Small intestine (tissue), 7 donors: ENCODE data around the gene SGIP1. TPM values are rescaled to one million over a fixed set of nuclear protein-coding genes. Genes with fewer than 3 reads are reported as not detected.
"Not testable (repeated sequence)": the region's sequence is repeated elsewhere in the genome, so short reads cannot be mapped to it uniquely, and the experiment has no call there.

ENCODE experiments used
- DNase-seq, 2 donors: peaks; one replicate each; pipeline versions ENCODE4 v3.0.0 to v3.0.0-alpha.2; 2013
- FAIRE-seq: peaks from 2 replicates; lab custom pipeline; 2012; peaks lifted over from hg19 to GRCh38; lab: Jason Lieb, UNC
- H3K27ac ChIP-seq, 3 donors: one replicate each; pipeline ENCODE4 v1.5.1; 2013; ENCODE audit warnings: low read length in 2 of 3, mild to moderate bottlenecking in 2 of 3, control low read depth in 1 of 3, inconsistent platforms in 1 of 3, low read depth in 1 of 3, moderate library complexity in 1 of 3
- H3K27me3 ChIP-seq, 3 donors: one replicate each; pipeline ENCODE4 v1.6.1; 2013; ENCODE audit warnings: low read length in 3 of 3, inconsistent platforms in 1 of 3; ENCODE audit not compliant: control insufficient read depth in 3 of 3, insufficient read depth in 3 of 3
- H3K36me3 ChIP-seq, 3 donors: one replicate each; pipeline ENCODE4 v1.6.1; 2013; ENCODE audit warnings: low read length in 3 of 3, inconsistent platforms in 1 of 3, low read depth in 1 of 3, mild to moderate bottlenecking in 1 of 3, moderate library complexity in 1 of 3; ENCODE audit not compliant: control insufficient read depth in 3 of 3, insufficient read depth in 2 of 3
- H3K4me1 ChIP-seq, 3 donors: one replicate each; pipeline ENCODE4 v1.6.1; 2013; ENCODE audit warnings: low read length in 2 of 3, inconsistent platforms in 1 of 3, low read depth in 1 of 3, mild to moderate bottlenecking in 1 of 3, moderate library complexity in 1 of 3; ENCODE audit not compliant: control insufficient read depth in 3 of 3, insufficient read depth in 2 of 3
- H3K4me3 ChIP-seq, 3 donors: one replicate each; pipeline ENCODE4 v1.5.1; 2013; ENCODE audit warnings: low read length in 3 of 3, control low read depth in 1 of 3, inconsistent platforms in 1 of 3, low read depth in 1 of 3, mild to moderate bottlenecking in 1 of 3, moderate library complexity in 1 of 3
- H3K9me3 ChIP-seq, 2 donors: one replicate each; pipeline ENCODE4 v1.6.1; 2013; ENCODE audit warnings: low read depth in 1 of 2, low read length in 1 of 2; ENCODE audit not compliant: control insufficient read depth in 2 of 2, insufficient read depth in 1 of 2
- WGBS, 3 donors: extraction: QIAGEN DNeasy Blood & Tissue Kit; methylation state at CpG; one replicate each; pipeline ENCODE4 v1.1.7; 2013; 5-methylcytosine and 5-hydroxymethylcytosine counted together
- polyA plus RNA-seq, 4 donors: library from polyadenylated mRNA; stranded (reverse) in 3 of 4; unstranded in 1 of 4; fragments of 200-250 nt in 3 of 4; fragments of 120-200 nt in 1 of 4; gene quantifications; one replicate each; pipeline versions ENCODE4 v1.2.1 to v1.2.3, GENCODE V29; 2013
- donor health status: healthy with polysubstance abuse.
- donor health status: control.
- donor health status: control.
- donor health status: Bipolar disorder and iron deficiency.
- donor health status: healthy.

The SGIP1 gene
- polyA plus RNA-seq, 4 donors: 1.6 to 2.2 TPM; not detected in 2

DNA sequence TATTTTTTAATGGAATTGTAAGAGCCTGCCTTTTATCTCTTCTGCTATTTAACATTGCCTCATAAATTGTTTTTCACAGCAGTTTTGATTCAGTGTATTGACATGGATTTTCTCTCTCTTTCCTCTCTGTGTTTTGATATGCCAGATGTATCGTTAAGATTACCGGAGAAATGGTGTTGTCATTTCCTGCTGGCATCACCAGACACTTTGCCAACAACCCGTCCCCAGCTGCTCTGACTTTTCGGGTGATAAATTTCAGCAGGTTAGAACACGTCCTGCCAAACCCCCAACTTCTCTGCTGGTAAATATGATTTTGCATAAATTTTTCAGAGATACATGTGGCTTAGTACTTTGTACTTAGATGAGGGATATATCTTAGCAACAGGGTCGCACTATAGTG lies 195.2 kb downstream of the SGIP1 start:
- no peak overlapping the region for H3K27ac ChIP-seq
- H3K9me3 ChIP-seq: no peaks in the 10 kb centered on the region
- H3K4me3 ChIP-seq: no peak overlapping the region
- DNase-seq: no peak
- 54 to 66% (median 63%) methylated on average over 6 of the region's 6 CpGs for WGBS, 3 donors
- no peaks in the 10 kb centered on the region for H3K27me3 ChIP-seq
- no peaks in the 10 kb centered on the region for H3K4me1 ChIP-seq
- no peak for FAIRE-seq
- no peaks in the 10 kb centered on the region for H3K36me3 ChIP-seq

DNA sequence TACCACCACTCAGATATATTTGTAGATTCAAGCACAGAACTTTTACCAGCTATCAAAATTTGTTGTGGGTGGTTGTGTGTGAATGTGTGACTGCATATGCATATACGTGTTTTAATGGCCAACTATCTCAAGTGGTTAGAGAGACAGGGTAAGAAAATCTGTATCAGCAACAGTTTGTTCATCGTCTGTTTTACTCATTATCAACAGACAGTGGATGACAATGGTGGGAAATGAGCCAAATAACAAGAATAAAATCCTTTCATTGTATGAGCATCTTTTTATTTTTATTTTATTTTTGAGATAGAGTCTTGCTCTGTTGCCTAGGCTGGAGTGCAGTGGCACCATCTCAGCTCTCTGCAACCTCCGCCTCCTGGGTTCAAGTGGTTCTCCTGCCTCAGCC lies 195.6 kb downstream of the SGIP1 start:
- H3K9me3 ChIP-seq: no peaks in the 10 kb centered on the region

DNA sequence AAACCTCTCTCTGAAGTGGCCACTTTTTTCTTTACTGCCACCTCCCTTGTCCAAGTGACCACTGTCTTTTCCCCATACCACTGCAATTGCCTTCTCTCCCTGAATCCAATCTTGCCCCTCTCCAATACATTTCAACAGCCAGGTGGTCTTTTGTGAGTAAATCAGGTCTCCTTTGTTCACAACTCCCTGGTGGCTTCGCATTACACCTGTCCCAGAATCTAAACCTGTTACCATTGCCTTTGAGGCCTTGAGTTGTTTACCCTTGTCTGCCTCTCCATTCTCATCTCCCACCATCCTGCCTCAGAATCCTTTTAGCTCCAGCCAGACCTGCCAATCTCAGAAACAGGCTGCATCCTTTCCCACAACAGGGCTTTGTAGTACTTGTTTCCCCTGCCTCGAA lies 196.5 kb downstream of the SGIP1 start:
- H3K9me3 ChIP-seq: no peaks in the 10 kb centered on the region
- 76 to 78% (median 77%) methylated on average over 2 of the region's 2 CpGs for WGBS, 3 donors
- no peak for DNase-seq

More for the DNA sequence above, 195.6 kb downstream of the SGIP1 start:
- H3K27me3 ChIP-seq: no peaks in the 10 kb centered on the region
- H3K27ac ChIP-seq: no peak overlapping the region
- H3K4me1 ChIP-seq: no peaks in the 10 kb centered on the region
- H3K36me3 ChIP-seq: no peaks in the 10 kb centered on the region
- no peak overlapping the region for H3K4me3 ChIP-seq
- FAIRE-seq (no peak), DNase-seq (no peak)
- 75 to 90% (median 81%) methylated on average over 3 of the region's 3 CpGs for WGBS, 3 donors

DNA sequence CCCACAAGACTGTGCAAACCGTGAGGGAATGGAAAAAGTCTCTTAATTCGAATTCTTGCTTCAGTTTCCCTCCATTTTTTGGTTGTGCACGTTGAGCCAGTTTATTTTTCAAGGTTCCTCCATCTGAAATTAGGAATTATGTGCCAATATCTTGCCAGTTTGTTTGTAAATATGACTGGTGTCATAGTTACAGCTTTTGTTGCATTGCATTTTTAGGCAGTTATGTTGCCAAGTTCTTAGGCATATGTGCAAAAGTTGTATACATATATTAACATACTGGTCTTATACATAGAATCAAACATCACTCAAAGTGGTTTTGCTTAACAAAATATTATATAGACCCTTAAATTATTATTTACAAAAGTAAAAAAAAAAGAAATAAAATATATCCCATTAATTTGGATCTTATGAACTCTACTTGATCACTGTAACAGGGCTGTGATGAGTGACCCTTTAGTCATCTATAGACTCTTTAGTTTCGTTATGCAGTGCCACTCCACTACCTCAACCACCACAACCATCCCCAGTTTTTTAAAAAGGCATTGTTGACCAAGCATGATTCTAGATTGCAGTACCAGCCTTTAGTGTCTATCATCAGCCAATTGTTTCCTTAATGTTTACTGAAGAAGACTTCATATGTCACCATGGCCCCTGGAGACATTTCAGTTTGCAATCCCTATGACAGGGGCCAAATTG lies 197.4 kb downstream of the SGIP1 start:
- no peaks in the 10 kb centered on the region for H3K9me3 ChIP-seq
- H3K27me3 ChIP-seq: no peaks in the 10 kb centered on the region
- no peak for FAIRE-seq
- no peaks in the 10 kb centered on the region for H3K36me3 ChIP-seq
- DNase-seq: no peak
- H3K27ac ChIP-seq: no peak overlapping the region
- no peaks in the 10 kb centered on the region for H3K4me1 ChIP-seq
- 76 to 82% (median 82%) methylated on average over 4 of the region's 4 CpGs for WGBS, 3 donors
- no peak overlapping the region for H3K4me3 ChIP-seq

More for the DNA sequence above, 196.5 kb downstream of the SGIP1 start:
- no peaks in the 10 kb centered on the region for H3K27me3 ChIP-seq
- no peak overlapping the region for H3K4me3 ChIP-seq
- H3K4me1 ChIP-seq: no peaks in the 10 kb centered on the region
- H3K27ac ChIP-seq: no peak overlapping the region
- H3K36me3 ChIP-seq: no peaks in the 10 kb centered on the region
- no peak for FAIRE-seq

DNA sequence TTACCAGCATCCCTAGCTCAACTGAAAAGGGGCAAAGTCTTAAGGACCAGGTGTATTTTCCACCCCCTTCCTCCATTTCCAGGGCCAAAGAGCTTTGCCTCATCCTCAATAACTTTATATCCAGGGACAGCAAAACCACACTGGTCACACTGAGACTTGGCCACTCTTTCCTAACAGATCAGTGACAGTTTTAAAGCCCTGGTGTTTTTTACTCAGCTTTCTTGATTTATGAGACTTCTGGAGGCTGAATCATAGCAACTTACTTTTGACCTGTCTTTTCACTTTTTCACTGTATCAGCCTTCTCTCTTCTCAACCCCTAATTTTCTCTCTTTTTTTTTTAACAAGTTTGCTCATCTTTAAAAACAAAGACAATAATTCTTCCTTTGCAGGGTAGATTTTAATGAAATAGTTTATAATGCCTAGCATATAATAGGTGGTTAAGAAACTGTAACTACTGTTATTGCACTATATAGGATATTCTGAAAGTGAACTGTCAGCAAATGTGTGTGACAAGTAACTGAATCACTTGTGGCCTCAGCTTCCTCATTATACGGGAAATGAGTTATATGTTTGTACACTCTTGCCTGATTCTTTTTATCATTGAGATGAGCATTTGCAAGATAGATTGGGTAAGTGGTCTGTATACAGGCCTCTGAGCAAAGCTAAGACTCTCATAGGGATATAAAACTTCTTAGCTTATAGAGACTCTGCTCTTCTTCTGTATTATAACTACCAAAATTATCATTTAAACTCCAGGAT lies 198.6 kb downstream of the SGIP1 start:
- Histone ChIP-seq H3K4me1 (no peaks in the 10 kb centered on the region), H3K27ac (no peak overlapping the region), H3K36me3 (no peaks in the 10 kb centered on the region), H3K27me3 (no peaks in the 10 kb centered on the region), H3K4me3 (no peak overlapping the region), H3K9me3 (no peaks in the 10 kb centered on the region)
- WGBS, 3 donors: 0% methylated on average over 1 of the region's 1 CpG
- FAIRE-seq: no peak
- no peak for DNase-seq

DNA sequence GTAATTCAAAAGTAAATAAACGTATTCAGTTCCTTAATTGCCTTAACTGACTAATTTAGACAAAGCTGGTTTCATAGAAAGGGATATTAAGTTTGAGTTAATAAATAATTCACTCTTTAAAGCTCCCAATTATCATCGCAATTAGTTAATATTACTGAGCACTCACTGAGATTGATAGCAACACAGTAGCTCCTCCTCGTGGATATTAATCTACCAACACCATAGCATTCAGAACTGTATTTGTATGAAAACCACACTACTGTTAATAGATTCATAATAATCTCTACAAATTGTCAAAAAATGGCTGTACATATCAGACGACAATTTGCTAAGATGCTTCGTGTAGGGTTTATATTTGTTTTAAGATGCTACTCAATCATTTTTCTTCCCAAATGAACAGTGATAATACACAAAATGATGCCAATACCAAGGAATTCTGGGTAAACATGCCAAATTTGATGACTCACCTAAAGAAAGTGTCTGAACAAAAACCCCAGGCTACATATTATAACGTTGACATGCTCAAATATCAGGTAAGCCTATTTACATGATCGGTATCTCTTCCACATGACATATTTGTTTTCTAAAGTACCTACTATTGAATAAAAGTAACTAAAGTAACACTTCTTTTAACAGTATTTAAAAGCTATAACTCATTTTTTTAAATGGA lies 199.5 kb downstream of the SGIP1 start:
- Histone ChIP-seq H3K4me1 (no peaks in the 10 kb centered on the region), H3K9me3 (no peaks in the 10 kb centered on the region), H3K36me3 (no peaks in the 10 kb centered on the region), H3K27ac (no peak overlapping the region), H3K4me3 (no peak overlapping the region), H3K27me3 (no peaks in the 10 kb centered on the region)
- peak; percentile 19 for FAIRE-seq
- no peak for DNase-seq
- WGBS, 3 donors: 32 to 48% (median 40%) methylated on average over 7 of the region's 7 CpGs

DNA sequence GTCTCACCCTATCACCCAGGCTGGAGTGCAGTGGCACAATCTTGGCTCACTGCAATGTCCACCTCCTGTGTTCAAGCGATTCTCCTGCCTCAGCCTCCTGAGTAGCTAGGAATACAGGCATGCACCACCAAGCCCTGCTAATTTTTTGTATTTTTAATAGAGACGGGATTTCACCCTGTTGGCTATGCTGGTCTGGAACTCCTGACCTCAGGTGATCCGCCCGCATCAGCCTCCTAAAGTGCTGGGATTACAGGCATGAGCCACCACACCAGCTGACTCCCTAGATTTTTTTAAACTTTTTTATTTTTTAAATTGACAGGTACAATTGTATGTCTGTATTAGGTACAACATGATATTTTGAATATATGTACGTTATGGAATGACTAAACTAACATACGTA lies 200.6 kb downstream of the SGIP1 start:
- DNase-seq, H3K36me3 ChIP-seq, FAIRE-seq, H3K4me3 ChIP-seq, H3K27ac ChIP-seq, H3K27me3 ChIP-seq, H3K9me3 ChIP-seq, H3K4me1 ChIP-seq: not testable (repeated sequence)
- WGBS, 3 donors: 45 to 75% (median 57%) methylated on average over 6 of the region's 6 CpGs

DNA sequence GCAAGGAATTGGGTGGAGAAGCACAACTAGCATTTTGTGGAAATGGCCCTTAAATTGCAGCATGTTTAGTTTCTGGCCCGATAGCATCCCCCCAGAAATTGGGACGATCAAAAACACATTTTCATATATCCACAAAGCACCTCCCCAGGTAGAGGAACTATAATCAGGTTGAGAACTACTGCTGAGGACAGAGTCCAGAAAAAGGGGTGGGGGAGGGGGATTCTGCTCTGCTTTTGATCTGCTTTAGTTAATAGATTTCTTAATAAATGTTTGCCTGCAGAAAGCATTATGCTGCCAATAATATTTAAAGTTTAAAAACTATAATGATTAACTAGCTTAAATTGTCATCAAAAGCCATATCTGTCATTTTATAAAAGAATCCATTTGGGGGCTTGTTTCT lies 203.9 kb downstream of the SGIP1 start:
- FAIRE-seq: no peak
- Histone ChIP-seq H3K4me1 (no peaks in the 10 kb centered on the region), H3K36me3 (no peaks in the 10 kb centered on the region), H3K4me3 (no peak overlapping the region), H3K27me3 (no peaks in the 10 kb centered on the region), H3K27ac (no peak overlapping the region), H3K9me3 (no peaks in the 10 kb centered on the region)
- 17 to 50% (median 38%) methylated on average over 2 of the region's 2 CpGs for WGBS, 3 donors
- DNase-seq: no peak
